ENCODE results near the gene H3-3A. TPM values are rescaled to one million over a fixed set of nuclear protein-coding genes. Genes with fewer than 3 reads are reported as not detected.

H3-3A gene
- polyA plus RNA-seq, 3 donors = 961 to 1,826 (median 1,812) TPM

DNA sequence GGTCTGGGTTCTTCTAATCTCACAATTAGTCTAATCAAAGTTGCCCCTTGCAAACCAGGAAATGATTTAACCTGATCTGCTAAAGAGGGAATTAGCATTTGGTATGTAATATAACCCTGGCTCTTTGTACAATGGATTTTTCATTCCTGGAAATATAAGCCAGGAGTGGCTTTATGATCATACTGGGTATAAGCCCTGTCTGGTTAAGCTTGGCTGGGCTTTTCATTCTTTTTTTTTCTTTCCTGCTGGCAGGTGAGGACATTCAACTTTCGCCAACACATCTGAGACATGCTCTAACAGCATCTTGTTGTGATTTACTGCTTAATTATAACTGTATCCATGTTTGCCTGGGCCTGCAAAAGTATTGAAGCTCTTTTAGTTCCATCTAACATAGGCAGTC lies 42.9 kb upstream of the H3-3A start:
- Mint-ChIP-seq H3K27me3 (ENCODE audit: low read depth in 3 of 3) (peaks cover 0 to 1% (median 1%) of the 10 kb centered on the region in 3 donors), H3K27ac (no peak overlapping the region), H3K9me3 (peaks cover 0 to 1% (median 0%) of the 10 kb centered on the region in 7 donors), H3K36me3 (no peaks in the 10 kb centered on the region), H3K4me3 (no peak overlapping the region), H3K4me1 (peaks cover 11% of the 10 kb centered on the region)
- no peaks in the 10 kb centered on the region for H4K20me1 ChIP-seq (ENCODE audit: insufficient read depth, low read length)
- no peak overlapping the region for H3K4me2 ChIP-seq (replicated peaks; ENCODE audit: extremely low read depth, low read length, poor library complexity, severe bottlenecking)
- H3K79me2 ChIP-seq (ENCODE audit: insufficient read depth, low read length) = no peaks in the 10 kb centered on the region
- H3K4me3 ChIP-seq (replicated peaks in 1 of 3; ENCODE audit: low read depth in 2 of 3, low read length in 3 of 3) = no peak overlapping the region
- no CpG with 5 or more reads among the region's 1 CpG for WGBS (ENCODE audit: insufficient coverage)
- no peak overlapping the region for H3K27ac ChIP-seq (ENCODE audit: low read depth in 1 of 2, low read length in 2 of 2)
- no peak overlapping the region for H3K9ac ChIP-seq (ENCODE audit: insufficient read depth, low read length, poor library complexity, severe bottlenecking)
- no peak for DNase-seq
- no peaks in the 10 kb centered on the region for H3K27me3 ChIP-seq (ENCODE audit: control insufficient read depth in 2 of 2, insufficient read depth in 2 of 2, low read length in 2 of 2)
- intact Hi-C loops (cut with micrococcal nuclease) = no loop called here
- no peaks in the 10 kb centered on the region for H3K9me3 ChIP-seq (replicated peaks in 1 of 2; ENCODE audit: control insufficient read depth in 1 of 2, insufficient read depth in 1 of 2, low read length in 2 of 2)
- H3K36me3 ChIP-seq (replicated peaks in 1 of 2; ENCODE audit: control insufficient read depth in 1 of 2, insufficient read depth in 2 of 2, low read length in 2 of 2) = no peaks in the 10 kb centered on the region
- H2AFZ ChIP-seq (ENCODE audit: insufficient read depth, low read depth, low read length, poor library complexity, severe bottlenecking) = no peak overlapping the region
- H3K4me1 ChIP-seq (ENCODE audit: control insufficient read depth in 1 of 2, insufficient read depth in 2 of 2, low read length in 2 of 2) = peaks cover 9 to 10% of the 10 kb centered on the region in 2 donors
- TF ChIP-seq, protein P1, sequence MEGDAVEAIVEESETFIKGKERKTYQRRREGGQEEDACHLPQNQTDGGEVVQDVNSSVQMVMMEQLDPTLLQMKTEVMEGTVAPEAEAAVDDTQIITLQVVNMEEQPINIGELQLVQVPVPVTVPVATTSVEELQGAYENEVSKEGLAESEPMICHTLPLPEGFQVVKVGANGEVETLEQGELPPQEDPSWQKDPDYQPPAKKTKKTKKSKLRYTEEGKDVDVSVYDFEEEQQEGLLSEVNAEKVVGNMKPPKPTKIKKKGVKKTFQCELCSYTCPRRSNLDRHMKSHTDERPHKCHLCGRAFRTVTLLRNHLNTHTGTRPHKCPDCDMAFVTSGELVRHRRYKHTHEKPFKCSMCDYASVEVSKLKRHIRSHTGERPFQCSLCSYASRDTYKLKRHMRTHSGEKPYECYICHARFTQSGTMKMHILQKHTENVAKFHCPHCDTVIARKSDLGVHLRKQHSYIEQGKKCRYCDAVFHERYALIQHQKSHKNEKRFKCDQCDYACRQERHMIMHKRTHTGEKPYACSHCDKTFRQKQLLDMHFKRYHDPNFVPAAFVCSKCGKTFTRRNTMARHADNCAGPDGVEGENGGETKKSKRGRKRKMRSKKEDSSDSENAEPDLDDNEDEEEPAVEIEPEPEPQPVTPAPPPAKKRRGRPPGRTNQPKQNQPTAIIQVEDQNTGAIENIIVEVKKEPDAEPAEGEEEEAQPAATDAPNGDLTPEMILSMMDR (IDR thresholded peaks at IDR 0.05) = no peak

DNA sequence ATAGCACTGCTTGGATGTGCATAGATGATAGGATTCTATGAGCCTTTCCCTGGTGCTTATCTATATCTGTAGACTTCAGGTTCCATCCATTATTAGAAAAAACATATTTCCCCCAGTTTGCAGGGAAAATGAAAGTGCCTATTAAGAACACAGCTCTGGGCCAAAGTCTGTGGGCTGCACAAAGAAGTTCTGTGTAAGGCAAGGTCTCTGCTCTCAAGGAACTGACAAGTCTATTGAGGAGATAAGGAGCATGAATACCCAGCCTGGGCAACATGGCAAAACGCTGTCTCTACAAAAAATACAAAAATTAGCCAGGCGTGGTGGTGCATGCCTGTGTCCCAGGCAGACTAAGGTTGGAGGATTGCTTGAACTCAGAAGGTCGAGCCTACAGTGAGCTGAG lies 41.1 kb upstream of the H3-3A start:
- no peak overlapping the region for H3K27ac ChIP-seq (ENCODE audit: low read depth in 1 of 2, low read length in 2 of 2)
- no peaks in the 10 kb centered on the region for H3K27me3 ChIP-seq (ENCODE audit: control insufficient read depth in 2 of 2, insufficient read depth in 2 of 2, low read length in 2 of 2)
- no peaks in the 10 kb centered on the region for H3K4me1 ChIP-seq (ENCODE audit: control insufficient read depth in 1 of 2, insufficient read depth in 2 of 2, low read length in 2 of 2)
- H3K4me3 ChIP-seq (replicated peaks in 1 of 3; ENCODE audit: low read depth in 2 of 3, low read length in 3 of 3) = no peak overlapping the region
- WGBS (ENCODE audit: insufficient coverage) = no CpG with 5 or more reads among the region's 3 CpGs
- H3K9me3 ChIP-seq (replicated peaks in 1 of 2; ENCODE audit: control insufficient read depth in 1 of 2, insufficient read depth in 1 of 2, low read length in 2 of 2) = no peaks in the 10 kb centered on the region
- Mint-ChIP-seq H3K4me1 (no peaks in the 10 kb centered on the region), H3K27ac (peak overlapping the region in 1 of 7 donors; percentile 27), H3K4me3 (no peak overlapping the region), H3K9me3 (no peaks in the 10 kb centered on the region), H3K27me3 (ENCODE audit: low read depth in 3 of 3) (peaks cover 0 to 1% (median 0%) of the 10 kb centered on the region in 3 donors), H3K36me3 (no peaks in the 10 kb centered on the region)
- no peak overlapping the region for H3K4me2 ChIP-seq (replicated peaks; ENCODE audit: extremely low read depth, low read length, poor library complexity, severe bottlenecking)
- no peaks in the 10 kb centered on the region for H3K36me3 ChIP-seq (replicated peaks in 1 of 2; ENCODE audit: control insufficient read depth in 1 of 2, insufficient read depth in 2 of 2, low read length in 2 of 2)
- TF ChIP-seq, protein P1 (IDR thresholded peaks at IDR 0.05) = no peak
- no peak for DNase-seq
- no peak overlapping the region for H2AFZ ChIP-seq (ENCODE audit: insufficient read depth, low read depth, low read length, poor library complexity, severe bottlenecking)
- intact Hi-C loops (cut with micrococcal nuclease) = no loop called here
- no peaks in the 10 kb centered on the region for H4K20me1 ChIP-seq (ENCODE audit: insufficient read depth, low read length)
- H3K79me2 ChIP-seq (ENCODE audit: insufficient read depth, low read length) = no peaks in the 10 kb centered on the region
- H3K9ac ChIP-seq (ENCODE audit: insufficient read depth, low read length, poor library complexity, severe bottlenecking) = no peak overlapping the region

All from CD14-positive monocyte (primary cell).